GM18873 (cell line): Measurements from ENCODE around the gene LCLAT1.
"Not testable (repeated sequence)": the region's sequence is repeated elsewhere in the genome, so short reads cannot be mapped to it uniquely, and the experiment has no call there.

Experiments used
- ATAC-seq: cut with Tn5 transposase; IDR thresholded peaks from one replicate; pipeline ENCODE4 v1.9.1; 2021; ENCODE audit warnings: mild to moderate bottlenecking, moderate library complexity, moderate number of reproducible peaks; ENCODE audit not compliant: unreplicated experiment, low FRiP score

Gene LCLAT1

DNA sequence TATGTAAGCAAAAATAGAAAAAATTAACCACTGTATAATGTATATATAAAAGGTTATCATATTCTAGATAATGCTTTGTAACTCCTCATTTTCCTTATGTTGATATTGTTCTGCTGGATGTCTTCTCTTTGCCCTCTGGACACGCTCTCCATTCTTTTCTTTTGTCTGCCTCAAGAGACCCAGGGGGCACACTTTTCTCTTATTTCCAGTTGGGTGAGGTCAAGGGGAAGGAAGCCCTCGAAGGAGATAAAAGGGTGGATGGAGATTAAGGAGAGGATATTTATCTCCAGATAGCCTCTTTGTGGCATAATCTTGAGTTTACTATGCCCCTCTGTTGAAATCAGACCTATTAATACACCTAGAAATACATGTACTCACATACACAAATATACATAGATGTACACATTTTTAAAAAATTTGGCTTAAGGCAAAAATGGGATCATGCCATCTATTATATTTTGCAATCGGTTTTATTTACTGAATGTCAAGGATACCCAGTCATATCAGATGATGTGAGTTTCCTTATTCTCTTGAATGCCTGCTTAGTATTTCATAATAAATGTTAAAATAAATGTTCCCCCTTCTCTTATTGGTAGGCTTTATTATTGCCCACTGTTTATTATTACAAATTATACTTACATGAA lies 65.3 kb downstream of the LCLAT1 start:
- ATAC-seq, result no peak

DNA sequence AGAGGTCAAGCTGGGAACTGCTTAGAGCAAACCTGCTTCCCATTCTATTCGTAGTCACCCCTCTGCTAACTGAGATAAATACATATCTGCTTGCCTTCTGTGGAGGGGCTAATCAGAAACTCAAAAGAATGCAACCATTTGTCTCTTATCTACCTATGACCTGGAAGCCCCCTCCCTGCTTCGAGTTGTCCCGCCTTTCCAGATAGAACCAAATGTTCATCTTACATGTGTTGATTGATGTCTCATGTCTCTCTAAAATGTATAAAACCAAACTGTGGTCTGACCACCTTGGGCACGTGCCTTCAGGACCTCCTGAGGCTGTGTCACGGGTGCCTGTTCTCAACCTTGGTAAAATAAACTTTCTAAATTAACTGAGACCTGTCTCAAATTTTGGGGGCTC lies 66.6 kb downstream of the LCLAT1 start:
- ATAC-seq, result not testable (repeated sequence)

DNA sequence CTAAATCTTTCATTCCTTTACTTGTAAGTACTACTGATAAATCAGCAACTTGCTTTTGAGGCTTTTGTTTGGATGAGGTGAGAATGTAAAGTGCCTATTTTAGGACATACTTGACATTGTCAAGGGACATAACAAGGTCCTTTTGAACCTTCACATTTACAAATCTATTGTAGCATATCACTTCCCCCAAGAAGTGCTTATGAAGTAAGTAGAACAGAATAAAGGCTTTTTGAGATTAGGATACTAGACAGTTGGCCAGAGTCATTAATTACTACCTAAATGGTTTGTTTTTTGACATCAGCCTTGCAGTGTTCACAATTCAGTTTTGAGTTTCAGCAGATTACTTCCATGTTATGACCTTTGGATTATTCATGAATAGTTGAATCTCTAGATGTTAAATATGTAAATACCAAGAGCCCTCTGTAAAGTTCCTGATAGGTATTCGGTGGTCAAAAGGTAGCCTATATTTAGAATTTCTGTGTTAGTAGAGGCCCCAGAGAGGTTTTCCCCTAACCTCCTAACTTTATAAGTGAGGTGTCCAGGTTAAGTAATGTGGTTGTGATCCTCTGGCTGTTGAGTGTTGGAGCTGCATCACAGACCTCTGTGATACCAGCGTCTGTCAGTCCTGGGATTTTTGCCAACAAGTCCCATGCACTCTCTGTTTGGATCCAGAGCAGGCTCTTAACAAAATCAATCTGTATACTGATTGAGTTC lies 67.2 kb downstream of the LCLAT1 start:
- ATAC-seq, result no peak

DNA sequence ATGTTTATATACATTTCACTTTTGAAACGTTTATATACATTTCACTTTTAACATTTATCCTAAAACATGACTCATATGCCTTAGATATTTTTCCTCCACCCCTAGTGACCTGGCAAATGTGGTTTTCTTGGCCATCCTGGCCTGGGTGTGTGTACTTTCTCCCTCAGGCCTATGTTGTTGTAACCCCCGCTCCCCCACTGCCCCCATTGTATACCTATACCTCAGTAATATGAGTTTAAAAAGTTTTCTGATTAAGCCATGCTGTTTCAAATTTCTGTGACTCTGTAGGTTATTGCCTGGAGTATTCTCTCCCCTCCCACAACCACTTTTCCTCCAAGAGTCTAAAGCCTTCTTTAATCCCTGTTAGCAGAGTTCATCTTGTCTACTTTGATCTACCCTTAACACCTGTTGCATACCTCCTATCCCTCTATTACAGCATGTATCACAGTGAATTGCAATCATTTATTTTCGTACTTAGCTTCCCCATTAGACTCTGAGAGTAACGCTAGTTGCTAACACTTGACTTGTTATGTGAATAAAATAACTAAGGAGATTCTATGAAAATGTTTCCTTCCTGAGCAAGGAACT lies 67.9 kb downstream of the LCLAT1 start:
- ATAC-seq, result no peak

DNA sequence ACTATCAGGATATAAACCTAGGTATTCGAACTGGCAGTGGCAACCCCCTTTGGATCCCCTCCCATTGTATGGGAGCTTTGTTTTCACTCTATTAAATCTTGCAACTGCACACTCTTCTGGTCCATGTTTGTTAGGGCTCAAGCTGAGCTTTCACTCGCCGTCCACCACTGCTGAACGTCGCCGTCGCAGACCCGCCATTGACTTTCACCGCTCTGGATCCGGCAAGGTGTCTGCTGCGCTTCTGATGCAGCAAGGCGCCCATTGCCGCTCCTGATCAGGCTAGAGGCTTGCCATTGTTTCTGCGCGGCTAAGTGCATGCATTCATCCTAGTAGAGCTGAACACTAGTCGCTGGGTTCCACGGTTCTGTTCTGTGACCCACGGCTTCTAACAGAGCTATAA lies 69.1 kb downstream of the LCLAT1 start:
- ATAC-seq, result no peak

DNA sequence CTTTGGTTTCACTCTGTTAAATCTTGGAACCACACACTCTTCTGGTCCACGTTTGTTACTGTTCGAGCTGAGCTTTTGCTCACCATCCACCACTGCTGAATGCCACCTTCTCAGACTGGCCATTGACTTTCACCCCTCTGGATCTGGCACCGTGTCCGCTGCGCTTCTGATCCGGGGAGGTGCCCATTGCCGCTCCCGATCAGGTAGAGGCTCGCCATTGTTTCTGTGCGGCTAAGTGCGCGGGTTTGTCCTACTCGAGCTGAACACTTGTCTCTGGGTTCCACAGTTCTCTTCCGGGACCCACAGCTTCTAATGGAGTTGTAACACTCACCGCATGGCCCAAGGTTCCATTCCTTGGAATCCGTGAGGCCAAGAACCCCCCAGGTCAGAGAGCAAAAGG lies 72.8 kb downstream of the LCLAT1 start:
- no peak for ATAC-seq

DNA sequence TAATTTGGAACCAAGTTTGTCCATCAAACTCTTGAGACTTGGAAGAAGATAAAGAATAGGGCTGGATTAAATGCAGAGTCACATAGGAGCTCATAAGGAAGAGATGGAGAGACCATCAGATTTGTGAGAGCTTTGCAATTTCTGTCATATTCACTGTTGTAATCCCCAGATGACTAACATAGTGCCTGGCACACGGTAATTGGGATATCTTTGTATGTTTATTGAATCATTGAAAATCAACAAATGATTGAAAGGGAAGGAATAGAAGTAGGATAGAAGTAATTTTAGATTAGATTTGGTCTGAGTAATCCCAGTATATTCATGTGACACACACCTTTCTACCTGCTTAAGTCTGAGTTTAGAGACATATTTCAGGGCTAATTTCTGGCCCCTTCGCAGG lies 75.4 kb downstream of the LCLAT1 start:
- no peak for ATAC-seq

DNA sequence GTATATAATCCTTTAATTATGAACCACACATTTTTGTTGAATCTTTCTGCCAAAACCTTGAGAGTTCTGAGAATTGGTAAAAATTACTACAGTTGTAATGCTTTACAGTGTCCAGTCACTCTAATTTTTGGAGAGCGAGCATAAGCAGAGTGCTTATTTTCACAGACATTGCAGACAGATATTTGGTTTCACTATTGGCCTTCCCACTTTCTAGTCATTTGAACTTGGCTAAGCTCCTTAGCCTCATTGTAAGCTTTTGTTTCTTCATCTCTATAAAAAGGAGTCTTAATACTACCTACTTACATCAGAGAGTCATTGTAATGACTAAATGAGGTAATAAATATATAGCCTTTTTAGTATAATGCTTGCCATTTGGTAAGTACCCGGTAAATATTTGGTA lies 80.4 kb downstream of the LCLAT1 start:
- ATAC-seq, result no peak

DNA sequence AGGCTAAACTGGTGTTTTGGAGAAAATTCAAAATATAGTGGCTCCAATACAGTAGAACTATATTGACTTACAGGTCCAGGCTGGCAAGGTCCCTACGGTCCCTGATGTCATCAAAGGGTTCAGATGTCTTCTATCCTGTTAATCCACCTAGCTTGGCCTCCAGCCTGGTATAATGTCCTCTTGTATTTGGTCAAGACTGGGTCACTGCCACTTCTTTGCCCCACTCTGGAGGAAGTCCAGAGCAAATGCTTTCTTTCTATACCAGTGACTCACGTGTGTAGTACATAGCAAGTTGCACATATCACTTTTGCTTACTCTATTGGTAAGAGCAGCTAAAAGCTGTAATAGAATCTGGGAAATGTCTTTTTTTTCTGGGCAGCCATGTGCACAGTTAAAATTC lies 80.8 kb downstream of the LCLAT1 start:
- ATAC-seq, result no peak

DNA sequence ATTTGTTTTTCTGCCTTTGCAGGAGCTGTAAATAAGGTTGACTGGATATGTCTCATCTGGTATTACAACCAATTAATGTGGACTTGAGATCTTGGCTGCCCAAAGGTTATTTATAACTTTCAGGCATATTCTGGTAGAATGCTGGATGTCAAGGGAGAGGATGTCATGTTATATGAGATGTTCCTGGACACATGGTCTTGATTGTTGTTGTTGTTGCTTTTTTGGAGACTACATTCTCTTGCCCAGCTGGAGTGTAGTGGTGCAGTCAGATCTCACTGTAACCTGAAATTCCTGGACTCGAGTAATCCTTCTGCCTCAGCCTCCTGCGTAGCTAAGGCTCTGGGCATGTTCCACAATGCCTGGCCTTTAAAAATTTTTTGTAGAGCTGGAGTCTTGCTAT lies 83.3 kb downstream of the LCLAT1 start:
- no peak for ATAC-seq

DNA sequence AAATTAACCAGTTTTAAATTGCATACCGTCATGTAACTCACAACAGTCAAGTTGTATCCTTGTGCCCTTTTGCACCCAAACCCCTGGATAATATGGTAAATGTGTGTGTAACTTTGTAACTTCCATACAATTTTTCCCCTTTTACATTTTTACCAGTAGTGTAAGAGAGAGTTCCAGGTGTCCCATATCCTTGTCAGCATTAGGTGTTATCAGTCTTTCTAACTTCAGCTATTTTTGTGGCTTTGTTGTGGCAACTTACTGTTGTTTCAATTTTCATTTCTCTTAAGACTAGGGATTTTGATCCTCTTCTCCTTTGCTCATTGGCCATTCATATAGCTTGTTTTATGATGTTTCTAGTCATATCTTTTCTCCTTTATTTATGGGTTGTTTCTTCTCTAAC lies 94.6 kb downstream of the LCLAT1 start:
- ATAC-seq, result no peak

DNA sequence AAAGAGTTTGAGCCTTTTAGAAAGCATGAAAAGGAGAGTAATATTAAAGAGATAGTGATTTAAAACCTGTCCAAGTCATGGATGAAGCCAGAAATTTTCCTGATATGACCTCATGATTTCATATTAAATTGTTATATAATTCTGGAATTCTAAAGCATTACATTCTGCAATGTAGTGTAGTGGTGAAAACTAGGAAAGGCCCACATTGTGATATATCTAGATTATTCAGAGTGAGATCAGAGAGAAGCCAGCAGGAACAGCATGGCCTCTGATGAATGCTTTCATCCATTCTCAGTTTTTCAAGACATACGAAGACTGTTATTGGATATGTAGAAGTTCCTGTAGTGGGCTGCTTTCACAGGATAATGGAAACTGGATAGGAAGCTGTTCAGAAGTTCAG lies 98.8 kb downstream of the LCLAT1 start:
- no peak for ATAC-seq

DNA sequence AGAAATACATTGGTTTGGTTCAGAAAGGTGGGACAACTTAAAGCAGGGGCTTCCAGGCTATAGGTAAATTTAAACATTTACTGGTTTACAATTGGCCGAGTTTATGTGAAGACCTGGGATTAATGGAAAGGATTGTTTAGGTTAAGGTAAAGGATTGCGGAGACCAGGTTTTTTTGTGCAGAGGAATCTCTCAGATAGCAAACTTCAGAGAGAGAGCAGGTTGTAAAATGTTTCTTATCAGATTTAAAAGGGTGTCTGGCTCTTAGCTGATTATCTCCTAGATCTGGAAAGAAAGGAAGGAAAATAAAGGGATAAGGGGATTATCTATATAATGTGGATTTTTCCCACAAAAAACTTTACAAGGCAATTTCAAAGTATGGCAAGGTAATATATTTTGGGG lies 101.3 kb downstream of the LCLAT1 start:
- ATAC-seq, result no peak

DNA sequence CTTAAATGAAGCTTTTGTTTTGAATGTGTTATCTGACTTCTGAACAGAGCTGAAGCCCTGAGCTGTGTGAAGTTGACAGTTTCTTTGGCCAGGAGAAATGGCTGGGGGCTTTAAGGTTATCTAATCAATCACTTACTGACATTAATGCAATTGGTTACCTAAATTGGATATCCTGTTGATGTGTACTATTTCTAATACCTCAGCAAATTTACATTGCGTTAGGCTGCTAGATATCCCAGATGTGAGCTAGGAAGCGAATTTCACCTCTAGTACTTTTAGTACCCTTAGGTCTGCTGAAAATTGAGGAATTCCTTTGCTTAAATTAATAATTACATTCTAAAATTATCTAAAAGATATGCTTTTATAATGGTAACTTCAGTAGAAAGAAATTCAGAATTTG lies 102.0 kb downstream of the LCLAT1 start:
- no peak for ATAC-seq

DNA sequence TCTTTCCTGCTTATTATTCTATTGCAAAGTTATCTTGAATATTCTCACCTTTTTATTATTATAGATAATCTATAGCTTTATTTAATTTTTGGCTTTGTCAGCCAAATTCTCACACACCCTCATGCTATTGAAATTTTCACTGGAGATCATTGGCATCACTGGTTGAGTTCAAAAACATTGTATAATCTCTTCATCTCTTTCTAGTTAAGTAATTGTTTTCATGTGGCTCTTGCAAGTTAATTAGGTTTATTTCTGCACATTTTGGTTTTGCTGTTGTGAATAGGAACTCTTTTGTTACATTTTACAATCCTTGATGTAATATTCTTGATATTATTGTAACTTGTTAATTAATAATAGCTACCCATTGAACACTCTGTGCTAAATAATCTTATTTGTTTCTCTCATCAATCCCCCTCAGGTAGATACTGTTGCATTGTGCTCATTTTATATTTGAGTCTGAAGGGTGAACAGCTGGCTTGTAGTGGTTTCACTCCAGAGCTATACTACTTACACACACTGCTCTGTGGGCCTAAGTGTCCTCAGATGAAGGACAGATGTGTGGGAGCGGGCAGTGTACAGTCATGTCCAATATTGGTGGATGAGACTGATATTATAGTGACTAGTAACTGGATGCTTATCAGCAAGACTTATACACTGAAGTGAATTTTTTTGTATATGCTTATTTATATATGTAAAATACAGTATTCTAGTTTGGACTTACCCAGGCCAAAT lies 112.7 kb downstream of the LCLAT1 start:
- no peak for ATAC-seq

DNA sequence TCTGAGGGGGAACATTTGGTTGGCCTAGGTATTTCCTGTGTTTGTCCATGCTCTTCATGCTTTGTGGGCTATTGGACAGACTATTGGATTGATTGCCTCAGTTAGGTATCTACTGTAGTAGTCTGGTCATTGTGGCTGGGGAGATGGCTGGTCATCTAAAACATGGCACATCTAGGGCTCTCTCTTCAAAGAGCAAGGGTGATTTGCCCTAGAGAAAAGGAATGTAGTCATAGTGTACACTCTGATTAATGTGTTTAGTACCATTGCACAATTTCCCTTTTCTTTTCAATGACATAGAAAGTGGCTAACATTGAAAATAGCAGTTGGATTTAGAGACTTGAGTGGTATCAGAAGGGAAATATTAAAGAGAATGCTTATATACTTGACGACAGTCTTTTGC lies 114.3 kb downstream of the LCLAT1 start:
- ATAC-seq, result no peak

DNA sequence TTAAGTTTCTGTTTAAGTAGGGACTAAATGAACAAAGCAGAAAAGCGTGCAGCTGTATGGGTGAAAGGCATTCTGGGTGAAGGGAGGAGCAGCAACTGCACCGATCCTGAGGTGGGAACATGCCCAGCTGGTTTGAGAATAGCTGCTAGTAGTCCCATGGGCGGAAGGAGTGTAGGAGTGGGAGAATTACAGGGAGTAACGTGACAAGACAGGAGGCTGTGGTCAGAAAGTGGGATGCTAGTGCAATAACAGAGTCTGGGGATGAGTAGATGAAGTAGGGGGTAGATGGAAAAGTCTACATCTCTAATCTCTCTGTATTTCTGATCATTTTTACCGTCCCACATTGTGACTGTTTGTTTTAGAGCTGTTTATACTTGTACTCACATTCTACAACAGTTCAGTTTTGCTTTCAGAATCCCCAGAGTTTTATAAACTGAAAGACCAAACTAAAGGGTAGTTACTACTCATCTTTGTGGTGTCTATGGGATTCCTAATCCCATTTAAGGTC lies 118.9 kb downstream of the LCLAT1 start:
- ATAC-seq, result no peak

DNA sequence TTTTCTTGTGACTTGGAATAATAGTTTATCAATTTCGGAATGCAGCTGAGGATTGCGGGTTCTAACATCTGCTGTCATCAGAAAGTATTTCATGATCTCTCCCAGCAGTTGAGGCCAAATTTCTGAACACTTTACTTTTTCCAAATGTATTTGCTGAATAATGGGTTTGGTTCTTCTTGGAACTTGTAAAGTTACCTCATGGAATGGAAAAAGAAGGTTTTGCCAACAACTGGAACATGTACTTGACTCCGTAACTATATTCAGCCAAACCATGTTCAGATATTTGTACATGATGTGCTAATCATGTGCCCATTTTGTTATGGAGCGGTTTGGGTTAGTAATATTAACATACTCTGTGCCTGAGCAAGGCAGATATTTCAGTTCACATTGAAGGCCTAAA lies 119.6 kb downstream of the LCLAT1 start:
- ATAC-seq, result no peak

DNA sequence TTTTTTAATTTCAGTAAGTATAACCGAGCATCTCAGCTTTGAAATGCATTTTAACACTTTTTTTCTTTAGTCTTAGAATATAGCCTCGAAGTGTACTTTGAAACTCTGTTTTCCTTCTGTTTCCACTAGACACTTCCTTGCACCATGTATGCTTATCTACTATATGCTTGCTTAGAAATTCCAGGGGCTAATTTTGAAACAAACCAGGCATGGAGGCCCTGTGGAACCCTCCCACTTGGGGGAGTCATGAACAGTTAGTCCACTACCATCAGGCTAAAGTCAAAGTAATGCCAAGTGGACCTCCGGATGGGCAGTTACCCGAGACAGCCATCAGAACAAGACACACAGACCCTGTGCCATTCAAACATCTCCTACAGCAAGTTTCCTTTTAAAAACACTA lies 120.3 kb downstream of the LCLAT1 start:
- no peak for ATAC-seq

DNA sequence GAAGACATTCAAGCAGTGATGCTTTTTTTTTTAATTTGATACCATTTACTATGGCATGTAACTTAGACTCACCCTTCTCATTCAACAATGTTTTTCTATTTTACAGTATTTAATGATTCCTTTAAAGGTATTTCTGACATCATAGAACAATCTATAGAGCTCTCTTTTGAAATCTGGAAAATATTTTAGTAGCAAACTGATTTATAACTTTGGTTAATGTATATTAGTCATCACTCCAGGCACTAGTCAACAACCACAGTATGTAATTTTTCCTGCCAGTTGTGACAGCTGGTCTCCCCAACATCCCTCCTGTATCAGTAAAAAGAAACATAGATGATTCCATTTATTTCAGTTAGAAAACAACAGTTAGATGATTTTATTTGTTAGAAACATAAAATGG lies 122.9 kb downstream of the LCLAT1 start:
- ATAC-seq, result no peak

DNA sequence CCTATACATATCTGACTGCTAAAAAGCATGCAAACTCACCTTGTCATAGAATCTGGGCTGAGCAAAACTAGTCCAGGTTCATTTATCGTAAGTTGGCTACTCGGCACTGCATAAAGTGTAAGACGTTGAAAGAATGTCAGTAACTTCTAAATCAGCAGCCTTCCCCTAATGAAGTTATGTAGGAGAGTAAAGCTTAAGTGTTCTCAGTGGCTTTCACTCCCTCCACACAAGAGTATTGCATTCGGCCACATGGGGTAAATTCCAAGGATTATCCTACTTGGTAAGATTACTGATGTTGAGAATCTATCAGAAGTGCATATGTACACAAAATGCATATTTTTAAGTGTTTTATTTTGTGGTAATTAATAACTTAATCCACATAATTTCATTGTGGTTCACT lies 130.1 kb downstream of the LCLAT1 start:
- ATAC-seq, result no peak
